PC-3 (cell line): ENCODE data around the gene ARL13A.
"Not testable (repeated sequence)": the region's sequence is repeated elsewhere in the genome, so short reads cannot be mapped to it uniquely, and the experiment has no call there.

Experiments
- EZH2 ChIP-seq: fragments of 300-600 bp; sonication (generic); IDR thresholded peaks from one replicate; pipeline ENCODE4 v1.6.1; 2017; ENCODE audit warnings: antibody characterized with exemption, mild to moderate bottlenecking, low read length; ENCODE audit not compliant: unreplicated experiment
- TF ChIP-seq, protein P1 (sequence below): fragments of 300-600 bp; sonication (generic); conservative IDR thresholded peaks from 2 replicates; pipeline ENCODE4 v1.5.1; 2017; ENCODE audit warnings: antibody characterized with exemption, low read depth, mild to moderate bottlenecking, low read length

DNA sequence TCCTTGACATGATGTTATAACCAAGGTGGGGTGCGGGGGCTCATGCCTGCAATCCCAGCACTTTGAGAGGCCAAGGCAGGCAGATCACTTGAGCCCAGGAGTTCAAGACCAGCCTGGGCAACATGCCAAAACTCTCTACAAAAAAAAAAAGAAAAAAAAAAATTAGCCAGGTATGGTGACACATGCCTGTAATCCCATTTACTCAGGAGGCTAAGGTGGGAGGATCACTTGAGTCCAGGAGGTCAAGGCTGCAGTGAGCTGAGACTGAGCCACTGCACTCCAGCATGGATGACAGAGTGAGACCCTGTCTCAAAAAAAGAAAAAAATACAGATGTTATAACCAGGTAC lies 12.0 kb downstream of the ARL13A start:
- TF ChIP-seq, protein P1, sequence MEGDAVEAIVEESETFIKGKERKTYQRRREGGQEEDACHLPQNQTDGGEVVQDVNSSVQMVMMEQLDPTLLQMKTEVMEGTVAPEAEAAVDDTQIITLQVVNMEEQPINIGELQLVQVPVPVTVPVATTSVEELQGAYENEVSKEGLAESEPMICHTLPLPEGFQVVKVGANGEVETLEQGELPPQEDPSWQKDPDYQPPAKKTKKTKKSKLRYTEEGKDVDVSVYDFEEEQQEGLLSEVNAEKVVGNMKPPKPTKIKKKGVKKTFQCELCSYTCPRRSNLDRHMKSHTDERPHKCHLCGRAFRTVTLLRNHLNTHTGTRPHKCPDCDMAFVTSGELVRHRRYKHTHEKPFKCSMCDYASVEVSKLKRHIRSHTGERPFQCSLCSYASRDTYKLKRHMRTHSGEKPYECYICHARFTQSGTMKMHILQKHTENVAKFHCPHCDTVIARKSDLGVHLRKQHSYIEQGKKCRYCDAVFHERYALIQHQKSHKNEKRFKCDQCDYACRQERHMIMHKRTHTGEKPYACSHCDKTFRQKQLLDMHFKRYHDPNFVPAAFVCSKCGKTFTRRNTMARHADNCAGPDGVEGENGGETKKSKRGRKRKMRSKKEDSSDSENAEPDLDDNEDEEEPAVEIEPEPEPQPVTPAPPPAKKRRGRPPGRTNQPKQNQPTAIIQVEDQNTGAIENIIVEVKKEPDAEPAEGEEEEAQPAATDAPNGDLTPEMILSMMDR: not testable (repeated sequence)
- TF ChIP-seq EZH2: not testable (repeated sequence)
